Measurements from ENCODE around the gene SHMT1.

Gene SHMT1

GRCh38 chr17:18280766-18281371 is 82.5 kb downstream of the SHMT1 start:
- no peak for DNase-seq

- DNase-seq: no peak
These were observed 83.1 kb downstream of the SHMT1 start for GRCh38 chr17:18280249-18280648.

- no peak for DNase-seq
These were observed 84.5 kb downstream of the SHMT1 start for GRCh38 chr17:18278867-18279266.
